Activated CD4-positive, CD25-positive, alpha-beta regulatory T cell treated with anti-CD3 and anti-CD28 coated beads, Interleukin-2, amount 50 U/mL, for 72 hours (primary cell): Measurements from ENCODE around the gene GXYLT2.

Source experiments
- DNase-seq: peaks from one replicate; pipeline ENCODE4 v3.0.0; 2021

GXYLT2 gene

GRCh38 chr3:72887705-72888545, at the start of gene GXYLT2:
TSS of gene GXYLT2 (plus strand) at chr3:72888046. CDS start at chr3:72888234, 188 bp downstream.
- DNase-seq = peak; percentile 32

DNA sequence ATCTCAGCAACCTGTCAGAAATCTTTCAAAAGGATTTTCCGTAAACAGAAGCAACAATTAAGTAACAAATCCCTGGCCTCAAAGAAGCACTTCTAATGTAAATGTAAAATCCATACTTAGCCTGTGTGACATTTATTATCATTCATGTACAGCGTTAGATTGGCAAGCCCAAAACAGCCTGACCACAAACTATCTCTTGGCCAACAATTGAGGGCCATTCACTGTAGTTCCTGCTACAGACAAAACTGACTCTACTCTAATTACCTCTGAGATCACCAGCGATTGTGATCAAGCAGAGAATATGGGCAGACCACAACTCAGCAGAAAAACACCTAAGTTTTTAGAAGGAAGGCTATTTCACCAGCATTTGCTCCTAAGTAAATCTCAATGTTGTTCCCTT, 48.8 kb upstream of the GXYLT2 start:
- DNase-seq = no peak

DNA sequence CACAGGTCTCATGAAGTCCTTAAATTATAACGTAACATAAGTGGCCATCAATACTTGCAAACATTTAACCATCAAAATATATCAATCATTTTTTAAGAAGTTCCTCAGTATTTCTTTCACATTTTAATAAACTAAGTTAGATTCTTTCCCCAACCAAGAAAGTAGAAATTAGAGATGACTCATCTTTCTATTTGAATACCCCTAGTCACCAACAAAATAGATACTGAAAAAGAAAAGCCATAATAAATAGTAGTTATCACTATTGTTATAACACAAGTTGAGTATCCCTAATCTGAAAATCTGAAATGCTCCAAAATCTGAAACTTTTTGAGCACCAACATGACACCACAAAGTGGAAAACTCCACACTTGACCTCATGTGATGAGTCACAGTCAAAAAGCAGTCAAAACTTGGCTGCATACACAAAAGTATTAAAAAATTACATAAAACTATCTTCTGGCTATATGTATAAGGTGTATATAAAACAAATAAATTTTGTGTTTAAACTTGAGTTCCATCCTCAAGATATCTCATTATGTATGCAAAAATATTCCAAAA, 43.3 kb upstream of the GXYLT2 start:
- DNase-seq = no peak

DNA sequence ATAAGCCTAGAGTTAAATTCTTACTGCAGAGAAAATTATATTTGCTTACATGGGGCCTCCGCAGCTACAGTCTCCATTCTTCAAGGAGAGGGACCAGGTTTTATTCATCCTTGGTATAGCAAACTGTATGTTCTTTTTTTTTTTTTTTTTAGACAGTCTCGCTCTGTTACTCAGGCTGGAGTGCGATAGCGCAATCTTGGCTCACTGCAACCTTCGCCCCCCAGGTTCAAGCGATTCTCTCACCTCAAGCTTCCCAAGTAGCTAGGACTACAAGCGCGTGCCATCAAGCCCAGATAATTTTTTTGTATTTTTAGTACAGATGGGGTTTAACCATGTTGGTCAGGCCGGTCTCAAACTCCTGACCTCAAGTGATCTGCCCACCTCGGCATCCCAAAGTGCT, 41.7 kb upstream of the GXYLT2 start:
- no peak for DNase-seq

GRCh38 chr3:72847282-72847681, 40.6 kb upstream of the GXYLT2 start:
- DNase-seq = no peak

DNA sequence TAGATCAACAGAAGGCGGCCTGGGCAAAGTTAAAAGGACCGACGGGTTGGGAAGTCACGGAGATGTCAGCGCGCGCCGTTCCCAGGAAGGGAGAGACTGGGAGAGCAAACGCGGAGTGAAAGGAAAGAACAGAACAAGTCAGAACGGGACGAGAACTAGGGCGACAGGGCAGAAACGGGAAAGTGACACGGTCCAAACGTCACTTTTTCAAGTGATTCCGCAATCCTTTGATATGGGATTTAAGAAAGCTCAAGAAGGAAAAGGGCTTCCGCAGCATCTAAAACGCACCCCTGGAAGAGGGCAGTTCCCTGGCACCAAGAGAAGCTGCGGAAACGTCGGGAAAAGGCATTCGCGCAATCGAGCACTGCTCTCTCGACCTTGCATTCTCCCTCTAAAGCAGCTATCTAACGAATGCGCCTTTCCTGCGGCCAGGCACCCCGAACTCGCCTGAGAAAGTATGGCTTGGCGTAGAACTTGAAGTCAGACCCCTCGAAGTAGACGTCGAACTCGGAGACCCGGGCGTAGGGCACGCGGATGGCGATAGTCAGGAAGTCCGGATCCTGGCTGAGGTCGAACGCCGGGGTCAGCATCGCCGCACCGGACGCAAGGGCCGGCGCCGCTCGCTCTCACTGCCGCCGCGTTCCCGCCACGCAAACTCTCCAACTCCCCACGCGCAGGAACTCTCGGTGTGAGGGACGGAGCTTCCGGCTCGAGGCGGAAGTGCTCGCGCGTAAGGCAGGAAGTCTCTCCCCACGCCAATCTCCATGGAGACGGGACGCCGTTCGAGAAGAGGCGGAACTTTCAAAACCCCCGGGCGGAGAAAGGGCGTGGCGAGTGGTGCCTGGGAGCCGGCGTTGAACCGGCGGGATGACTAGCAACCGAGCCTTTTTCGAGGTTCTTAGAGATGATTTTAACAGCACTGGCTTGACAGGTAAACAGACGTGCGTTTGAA, 39.8 kb upstream of the GXYLT2 start, which contains the start of gene SHQ1:
SHQ1 (minus strand) TSS at position 695 of the 952 bp plus-strand sequence; CDS start at position 590, 105 bp downstream.
- DNase-seq = peak; percentile 90

DNA sequence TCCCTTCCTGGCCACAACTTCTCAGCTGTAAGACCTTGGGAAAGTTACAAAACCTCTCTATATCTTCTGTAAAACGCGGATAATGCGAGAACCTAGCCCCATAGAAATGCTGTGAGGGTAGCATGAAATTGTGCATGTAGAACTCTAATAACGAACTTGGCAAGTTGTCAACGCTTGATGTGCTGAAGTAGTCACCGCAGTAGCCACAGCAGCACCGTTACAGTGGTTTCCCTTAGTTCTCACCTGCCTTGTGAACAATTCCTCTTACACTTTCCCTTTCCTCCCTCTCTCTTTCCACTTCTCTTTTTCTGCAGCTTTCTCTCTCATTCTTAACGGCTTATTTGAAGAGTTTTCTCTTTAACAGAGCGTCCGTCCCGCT, 39.2 kb upstream of the GXYLT2 start:
- peak; percentile 33 for DNase-seq

GRCh38 chr3:72855001-72855400, 32.8 kb upstream of the GXYLT2 start:
- no peak for DNase-seq

DNA sequence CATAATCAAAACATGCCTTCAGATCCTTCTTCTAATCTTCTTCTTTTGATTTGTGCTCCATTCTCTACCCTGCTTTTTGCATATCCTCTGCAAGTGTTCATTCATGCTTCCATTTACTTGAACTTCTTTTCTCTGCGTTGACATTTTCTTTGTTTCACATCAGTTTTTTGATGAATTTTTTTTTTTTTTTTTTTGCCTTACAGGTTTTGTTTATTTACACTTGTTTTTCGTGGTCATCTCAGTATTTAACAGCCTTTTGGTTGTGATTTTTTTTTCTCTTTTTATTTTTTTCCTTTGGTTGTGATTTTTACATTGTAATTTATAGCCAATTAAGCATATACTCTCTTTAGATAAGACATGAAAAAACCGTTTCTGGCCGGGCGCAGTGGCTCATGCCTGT, 27.8 kb upstream of the GXYLT2 start:
- DNase-seq = no peak

- DNase-seq = no peak
These were observed 27.0 kb upstream of the GXYLT2 start for GRCh38 chr3:72860846-72861245.

DNA sequence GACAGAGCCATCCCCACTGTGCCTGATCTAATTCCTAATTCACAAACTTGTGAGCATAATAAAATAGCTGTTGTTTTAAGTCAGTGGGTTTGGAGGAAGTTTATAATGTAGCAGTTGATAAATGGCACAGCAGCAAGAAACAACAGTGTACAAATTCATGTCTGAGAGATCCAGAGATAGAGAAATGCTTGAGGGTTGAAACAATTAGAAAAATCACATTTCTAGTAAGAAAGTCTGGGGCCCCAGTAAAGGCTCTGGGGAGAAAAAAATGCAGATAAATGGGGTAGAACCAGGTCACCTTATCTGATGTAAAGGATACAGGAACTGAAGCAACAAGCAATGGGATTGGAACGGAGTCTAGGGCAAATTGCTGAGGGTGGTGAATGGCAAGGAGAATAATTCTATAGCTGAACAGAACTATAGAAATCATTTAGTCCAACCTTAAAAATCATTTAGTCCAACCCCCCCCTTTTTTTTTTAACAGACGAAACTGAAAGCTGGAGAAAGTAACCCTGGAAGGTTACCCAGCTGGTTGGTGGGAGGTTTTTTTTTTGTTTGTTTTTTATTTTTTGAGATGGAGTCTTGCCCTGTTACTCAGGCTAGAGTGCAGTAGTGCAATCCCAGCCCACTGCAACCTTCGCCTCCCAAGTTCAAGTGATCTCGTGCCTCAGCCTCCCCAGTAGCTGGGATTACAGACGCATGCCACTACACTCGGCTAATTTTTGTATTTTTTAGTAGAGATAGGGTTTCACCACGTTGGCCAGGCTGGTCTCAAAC, 25.3 kb upstream of the GXYLT2 start:
- DNase-seq = no peak

- no peak for DNase-seq
These were observed 15.7 kb upstream of the GXYLT2 start for GRCh38 chr3:72872183-72872582.

DNA sequence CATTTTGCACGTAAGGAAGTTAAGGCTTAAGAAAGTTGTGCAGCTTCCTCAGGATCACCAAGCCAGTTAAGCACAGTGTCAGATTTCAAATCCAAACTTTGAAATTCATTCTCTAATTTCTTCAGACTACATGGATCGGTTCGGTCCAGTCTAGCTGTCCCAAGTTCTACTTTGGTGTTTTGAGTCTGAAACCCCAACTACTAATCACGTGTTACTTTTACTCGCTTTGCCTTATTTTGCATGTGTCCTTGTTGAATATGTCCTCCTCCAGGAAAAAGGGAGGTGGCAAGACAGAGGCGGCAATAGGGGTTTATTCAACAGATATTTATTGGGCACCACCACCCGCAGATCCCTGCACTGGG, 522 bp upstream of the GXYLT2 start:
- DNase-seq = no peak

DNA sequence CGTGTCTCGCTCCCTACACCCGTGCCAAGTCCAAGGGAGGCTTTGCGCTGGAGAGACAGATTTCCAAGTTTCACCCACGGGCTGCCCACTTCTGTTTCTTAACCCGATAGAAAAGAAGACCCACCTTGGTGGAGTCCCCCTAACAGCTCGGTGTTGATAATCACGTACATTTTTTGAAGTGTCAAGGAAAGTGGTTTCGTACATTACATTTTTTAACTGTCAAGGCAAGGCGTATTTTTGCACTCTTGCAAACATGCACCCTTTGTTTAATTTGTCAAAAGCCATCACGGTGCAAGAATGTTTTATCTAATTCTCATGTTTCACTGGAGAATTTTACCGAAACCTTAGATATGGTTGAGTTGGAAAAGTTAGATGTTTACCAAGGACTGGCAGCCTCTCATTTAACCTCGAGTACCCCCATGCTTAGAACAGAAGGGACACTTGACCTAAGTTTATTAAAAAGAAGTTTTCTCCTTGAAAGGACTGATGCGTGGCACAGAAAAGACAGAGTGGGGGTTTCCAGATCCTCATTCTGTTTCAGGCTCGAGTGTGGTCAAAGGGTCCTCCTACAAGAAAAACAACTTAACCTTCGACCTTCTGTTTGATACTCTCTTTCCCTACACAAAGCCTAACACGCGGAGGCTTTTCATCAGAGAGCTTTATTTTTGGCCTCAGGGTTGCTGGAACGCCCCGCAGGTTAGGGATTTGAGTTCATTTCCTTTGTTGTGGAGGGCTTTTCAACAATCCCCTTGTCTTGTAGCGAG, 882 bp downstream of the GXYLT2 start:
- no peak for DNase-seq

DNA sequence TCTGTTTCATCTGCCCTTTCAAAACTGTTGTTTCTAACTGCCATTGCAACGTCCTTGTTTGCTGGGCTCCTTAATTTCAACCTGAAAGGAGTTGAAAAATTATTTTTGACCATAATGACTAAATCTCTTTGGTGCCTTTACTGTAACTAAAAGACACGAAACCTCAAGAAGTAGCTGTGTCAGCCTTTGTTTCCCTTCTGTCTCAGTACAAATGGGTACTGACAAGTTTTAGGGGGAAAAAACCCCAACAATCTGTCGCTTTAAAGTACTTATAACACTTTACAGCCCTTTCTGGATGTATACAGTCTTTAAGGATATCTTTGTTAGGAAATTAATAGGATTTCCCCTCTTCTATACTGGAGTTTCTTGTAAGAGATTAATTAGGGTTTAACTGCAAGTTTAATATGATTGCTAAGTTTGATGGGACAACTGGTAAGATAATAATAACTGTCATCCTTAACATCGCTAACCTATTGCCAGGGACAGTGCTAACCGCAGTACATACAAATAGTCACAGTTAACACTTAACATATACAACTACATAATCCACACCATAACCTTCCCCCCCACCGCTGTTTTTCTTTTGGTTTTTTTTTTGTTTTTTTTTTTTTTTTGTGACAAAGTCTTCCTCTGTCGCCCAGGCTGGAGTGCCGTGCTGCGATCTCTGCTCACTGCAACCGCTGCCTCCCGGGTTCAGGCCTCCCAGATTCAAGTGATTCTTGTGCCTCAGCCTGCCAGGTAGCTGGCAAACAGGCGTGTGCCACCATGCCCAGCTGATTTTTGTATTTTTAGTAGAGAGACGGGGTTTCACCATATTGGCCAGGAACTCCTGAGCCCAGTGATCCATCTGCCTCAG, 1.7 kb downstream of the GXYLT2 start:
- no peak for DNase-seq

GRCh38 chr3:72890166-72890925, 2.5 kb downstream of the GXYLT2 start:
- DNase-seq = no peak

DNA sequence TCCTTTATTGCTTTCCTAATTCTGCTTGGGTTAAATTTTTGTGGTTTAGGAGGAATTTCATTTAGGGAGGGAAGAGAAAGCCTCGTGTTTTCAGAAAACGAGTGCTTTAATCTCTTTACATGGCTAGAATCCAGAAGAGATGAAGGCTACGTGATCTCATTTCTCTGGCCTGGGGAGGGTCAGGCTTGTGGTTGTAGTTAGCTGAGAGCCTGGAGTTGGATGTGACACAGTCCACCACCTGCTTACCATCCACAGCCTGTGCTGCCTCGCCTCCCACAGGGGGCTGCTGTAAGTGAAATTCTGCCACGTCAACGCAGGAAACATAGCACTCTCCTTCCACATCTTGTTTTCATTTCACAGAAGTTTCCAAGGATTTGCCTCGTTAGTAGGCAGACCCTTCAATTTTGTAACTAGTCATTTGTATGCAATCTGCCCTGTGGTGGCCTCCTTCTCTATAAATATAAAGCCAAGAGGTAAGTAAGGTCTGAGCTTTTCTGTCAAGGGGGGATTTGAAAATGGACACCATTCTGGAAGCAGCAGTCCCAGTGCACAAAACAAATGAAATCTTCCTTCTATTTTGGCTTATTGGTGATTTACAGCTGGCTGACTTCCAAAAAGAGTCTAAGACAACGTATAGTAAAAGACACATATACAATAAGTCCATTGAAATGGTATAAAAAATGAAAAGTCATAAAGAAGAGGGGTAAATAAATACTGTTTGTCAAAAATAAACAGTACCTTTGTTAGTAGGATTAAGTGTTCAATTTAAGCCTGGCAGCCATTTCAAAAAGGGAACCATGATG, 3.4 kb downstream of the GXYLT2 start:
- DNase-seq = no peak

DNA sequence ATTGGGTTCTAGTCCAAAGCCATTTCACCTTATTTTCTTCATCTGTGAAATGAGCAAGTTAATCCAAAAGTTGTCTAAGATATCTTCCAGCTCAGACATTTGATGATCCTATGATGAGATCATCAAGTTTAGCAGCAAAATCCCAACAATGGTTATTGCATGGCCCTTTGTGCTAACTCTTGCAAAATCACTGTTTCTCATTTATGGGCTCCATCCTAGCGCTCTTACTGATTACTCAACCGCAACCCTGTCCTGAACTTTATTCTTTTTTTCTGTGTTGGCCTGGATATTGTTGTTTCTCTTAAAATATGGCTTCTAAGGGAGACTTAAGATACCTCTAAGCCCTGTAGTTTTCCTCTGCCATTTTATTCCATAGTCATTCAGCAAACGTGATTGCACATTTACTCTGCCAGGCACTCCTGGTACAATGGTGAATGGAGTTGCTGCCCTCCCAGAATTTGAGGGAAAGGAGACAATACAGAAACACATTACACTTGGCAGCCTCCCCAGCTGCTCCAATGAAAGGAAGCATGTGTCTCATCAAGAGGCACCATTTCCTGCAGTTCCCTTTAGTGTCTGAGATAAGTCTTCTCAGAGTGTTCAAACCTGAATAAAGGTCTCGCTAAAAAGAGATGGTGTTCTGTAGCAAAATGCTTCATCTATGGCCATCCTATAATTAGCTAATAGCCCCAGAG, 4.4 kb downstream of the GXYLT2 start:
- DNase-seq = no peak

- DNase-seq = no peak
These were observed 5.0 kb downstream of the GXYLT2 start for GRCh38 chr3:72892870-72893269.
